K562 (cell line): Measurements from ENCODE around the gene WDR31. TPM values are rescaled to one million over a fixed set of nuclear protein-coding genes. Genes with fewer than 3 reads are reported as not detected.

Experiments used
- BCOR ChIP-seq: fragments of 450-650 bp; IDR thresholded peaks from 2 replicates; pipeline ENCODE4 v1.6.1; 2016
- CEBPZ ChIP-seq: fragments of 150-350 bp; IDR thresholded peaks from 2 replicates; pipeline ENCODE4 v1.6.1; 2014; ENCODE audit warnings: low read depth, mild to moderate bottlenecking, low read length, borderline replicate concordance
- COPS2 ChIP-seq: fragments of 450-650 bp; conservative IDR thresholded peaks from 2 replicates; pipeline ENCODE4 v1.6.1; 2016; ENCODE audit warnings: mild to moderate bottlenecking, moderate library complexity
- CREBBP ChIP-seq: IDR thresholded peaks from one replicate; pipeline ENCODE4 v1.6.1; 2012; ENCODE audit warnings: low read depth, mild to moderate bottlenecking, control low read depth, inconsistent platforms, low read length
- FOSL1 ChIP-seq: fragments of 200-800 bp; sonication (Bioruptor generic); conservative IDR thresholded peaks from 2 replicates; pipeline ENCODE4 v1.6.1; 2016; ENCODE audit warnings: missing genetic modification characterization, missing compliant biosample characterization
- MAFF ChIP-seq: IDR thresholded peaks from 2 replicates; pipeline ENCODE4 v1.6.1; 2012; ENCODE audit warnings: low read length, improper control_type of control experiment
- NCOA2 ChIP-seq, 2 experiments: fragments of 450-650 bp; IDR thresholded peaks; 2 replicates each; pipeline ENCODE4 v1.6.1; 2018; ENCODE audit warnings: mild to moderate bottlenecking in 2 of 2, moderate library complexity in 1 of 2; ENCODE audit not compliant: partially characterized antibody in 2 of 2
- NCOA6 ChIP-seq: fragments of 450-650 bp; IDR thresholded peaks from 2 replicates; pipeline ENCODE4 v1.6.1; 2017; ENCODE audit warnings: mild to moderate bottlenecking
- NFIX ChIP-seq: fragments of 250-450 bp; sonication (Bioruptor Pico); IDR thresholded peaks from 2 replicates; pipeline ENCODE4 v1.4.0; 2020; ENCODE audit warnings: low read depth, mild to moderate bottlenecking, moderate library complexity
- OTX1 ChIP-seq: fragments of 450-650 bp; formaldehyde crosslinking; IDR thresholded peaks from 2 replicates; pipeline ENCODE4 v1.4.0; 2022; ENCODE audit warnings: mild to moderate bottlenecking
- PBX2 ChIP-seq, 2 experiments: IDR thresholded peaks in 1 of 2; conservative IDR thresholded peaks in 1 of 2; 2 replicates each; pipeline ENCODE4 v1.6.1; 2016; ENCODE audit warnings: low read depth in 2 of 2, mild to moderate bottlenecking in 1 of 2, missing compliant biosample characterization in 1 of 2, missing genetic modification characterization in 1 of 2, moderate library complexity in 1 of 2
- PHTF2 ChIP-seq: fragments of 250-450 bp; sonication (Bioruptor Pico); IDR thresholded peaks from 2 replicates; pipeline ENCODE4 v1.5.0; 2021; ENCODE audit warnings: mild to moderate bottlenecking
- RHOXF2B ChIP-seq: fragments of 250-450 bp; sonication (Bioruptor Pico); conservative IDR thresholded peaks from 2 replicates; pipeline ENCODE4 v1.5.1; 2021
- ZNF140 ChIP-seq: fragments of 250-450 bp; sonication (Bioruptor Pico); IDR thresholded peaks from 2 replicates; pipeline ENCODE4 v1.8.0; 2021; ENCODE audit warnings: moderate library complexity, mild to moderate bottlenecking, inconsistent platforms
- ZNF57 ChIP-seq: fragments of 450-650 bp; formaldehyde crosslinking; IDR thresholded peaks from 2 replicates; pipeline ENCODE4 v1.4.0; 2020; ENCODE audit warnings: mild to moderate bottlenecking, moderate library complexity
- ZNF778 ChIP-seq: fragments of 450-650 bp; formaldehyde crosslinking; IDR thresholded peaks from 2 replicates; pipeline ENCODE4 v1.4.0; 2020; ENCODE audit warnings: mild to moderate bottlenecking, moderate library complexity
- polyA plus RNA-seq, 8 experiments: library from polyadenylated mRNA; depleted of rRNA in 4 of 8; stranded (reverse) in 5 of 8; unstranded in 3 of 8; fragments of >200 nt; fragmentation: Nextera tagmentation in 2 of 8; fragmentation: Illumina TruSeq in 1 of 8; extraction: Ambion mirVana in 2 of 8; extraction: Trizol in 1 of 8; gene quantifications; 2 replicates each; pipeline versions ENCODE4 v1.2.1 to v1.2.3, GENCODE V29; 2011 to 2014; ENCODE audit warnings: inconsistent platforms in 1 of 8, missing spikeins in 1 of 8
- total RNA-seq, 7 experiments: library from RNA; depleted of rRNA in 6 of 7; stranded (reverse); fragments of >200 nt in 6 of 7; fragmentation: Illumina TruSeq in 2 of 7; extraction: Trizol in 2 of 7; gene quantifications; 2 replicates each; pipeline versions ENCODE4 v1.2.1 to v1.2.3, GENCODE V29; 2011 to 2021; ENCODE audit warnings: low replicate concordance in 1 of 7
- TF ChIP-seq, protein P1 (sequence below), 2 experiments: fragments of 200-800 bp in 1 of 2; sonication (Bioruptor generic) in 1 of 2; sonication (generic) in 1 of 2; formaldehyde crosslinking in 1 of 2; IDR thresholded peaks in 1 of 2; conservative IDR thresholded peaks in 1 of 2; 2 replicates each; pipeline versions ENCODE4 v1.5.0 to v1.6.1; 2016 to 2020; ENCODE audit warnings: missing compliant biosample characterization in 1 of 2, missing genetic modification characterization in 1 of 2, missing genetic modification reagents in 1 of 2
- TF ChIP-seq, protein P2 (sequence below): sonication (generic); formaldehyde crosslinking; IDR thresholded peaks from 2 replicates; pipeline ENCODE4 v1.8.1; 2023; ENCODE audit warnings: mild to moderate bottlenecking, missing genetic modification reagents

WDR31 gene
- total and polyA plus RNA-seq, 9 of the 15 experiments (the other 6 are each of a cell fraction or from before 2014, with no cell fraction given): 0.35 to 1.8 (median 0.95) TPM

GRCh38 chr9:113340011-113340699, at the start of gene WDR31 (continued):
- TF ChIP-seq OTX1 (CRISPR knock-in tag): no peak
- TF ChIP-seq COPS2: no peak
- TF ChIP-seq CEBPZ: no peak
- TF ChIP-seq ZNF778 (CRISPR knock-in tag): no peak
- TF ChIP-seq NCOA2 (IDR thresholded peaks at IDR 0.05; ENCODE audit: partially characterized antibody in 2 of 2): no peak
- TF ChIP-seq FOSL1: peak; percentile 41; the same call in 1 of the 2 replicates
- TF ChIP-seq PBX2 (CRISPR knock-in tag; IDR thresholded peaks at IDR 0.05; ENCODE audit: low read depth): no peak
- TF ChIP-seq PBX2 (tag; conservative IDR thresholded peaks at IDR 0.05; ENCODE audit: low read depth): no peak
- no peak for TF ChIP-seq NFIX (CRISPR knock-in tag)
- TF ChIP-seq, protein P1, sequence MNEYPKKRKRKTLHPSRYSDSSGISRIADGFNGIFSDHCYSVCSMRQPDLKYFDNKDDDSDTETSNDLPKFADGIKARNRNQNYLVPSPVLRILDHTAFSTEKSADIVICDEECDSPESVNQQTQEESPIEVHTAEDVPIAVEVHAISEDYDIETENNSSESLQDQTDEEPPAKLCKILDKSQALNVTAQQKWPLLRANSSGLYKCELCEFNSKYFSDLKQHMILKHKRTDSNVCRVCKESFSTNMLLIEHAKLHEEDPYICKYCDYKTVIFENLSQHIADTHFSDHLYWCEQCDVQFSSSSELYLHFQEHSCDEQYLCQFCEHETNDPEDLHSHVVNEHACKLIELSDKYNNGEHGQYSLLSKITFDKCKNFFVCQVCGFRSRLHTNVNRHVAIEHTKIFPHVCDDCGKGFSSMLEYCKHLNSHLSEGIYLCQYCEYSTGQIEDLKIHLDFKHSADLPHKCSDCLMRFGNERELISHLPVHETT (CRISPR knock-in tag; conservative IDR thresholded peaks at IDR 0.05 in 1 of 2, IDR thresholded peaks at IDR 0.05 in 1 of 2): no peak
- no peak for TF ChIP-seq PHTF2 (CRISPR knock-in tag)
- TF ChIP-seq MAFF: no peak
- no peak for TF ChIP-seq CREBBP
- TF ChIP-seq NCOA6: no peak
- TF ChIP-seq BCOR: peak; percentile 41; the same call in 1 of the 2 replicates
- TF ChIP-seq, protein P2, sequence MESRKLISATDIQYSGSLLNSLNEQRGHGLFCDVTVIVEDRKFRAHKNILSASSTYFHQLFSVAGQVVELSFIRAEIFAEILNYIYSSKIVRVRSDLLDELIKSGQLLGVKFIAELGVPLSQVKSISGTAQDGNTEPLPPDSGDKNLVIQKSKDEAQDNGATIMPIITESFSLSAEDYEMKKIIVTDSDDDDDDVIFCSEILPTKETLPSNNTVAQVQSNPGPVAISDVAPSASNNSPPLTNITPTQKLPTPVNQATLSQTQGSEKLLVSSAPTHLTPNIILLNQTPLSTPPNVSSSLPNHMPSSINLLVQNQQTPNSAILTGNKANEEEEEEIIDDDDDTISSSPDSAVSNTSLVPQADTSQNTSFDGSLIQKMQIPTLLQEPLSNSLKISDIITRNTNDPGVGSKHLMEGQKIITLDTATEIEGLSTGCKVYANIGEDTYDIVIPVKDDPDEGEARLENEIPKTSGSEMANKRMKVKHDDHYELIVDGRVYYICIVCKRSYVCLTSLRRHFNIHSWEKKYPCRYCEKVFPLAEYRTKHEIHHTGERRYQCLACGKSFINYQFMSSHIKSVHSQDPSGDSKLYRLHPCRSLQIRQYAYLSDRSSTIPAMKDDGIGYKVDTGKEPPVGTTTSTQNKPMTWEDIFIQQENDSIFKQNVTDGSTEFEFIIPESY (CRISPR knock-in tag): 0 out of 2 replicates have a peak, but pooled peaks have one; percentile 18
- no peak for TF ChIP-seq RHOXF2B (CRISPR knock-in tag)
- no peak for TF ChIP-seq ZNF140 (CRISPR knock-in tag)
- TF ChIP-seq ZNF57 (CRISPR knock-in tag): no peak
